RWPE2 (cell line): Measurements from ENCODE around the gene MED9.
A peak's percentile ranks its signal among the peaks of the same experiment; 100 is the strongest.
"Not testable (repeated sequence)": the region's sequence is repeated elsewhere in the genome, so short reads cannot be mapped to it uniquely, and the experiment has no call there.

Source experiments
- ATAC-seq: fragments of 200-7000 bp; cut with Tn5 transposase; 3 replicates; pipeline ENCODE4 v1.9.1; 2021; ENCODE audit warnings: low read depth
- DNase-seq: peaks from one replicate; pipeline ENCODE4 v3.0.0-alpha.2; 2020; ENCODE audit warnings: low spot score
- H3K27ac ChIP-seq: fragments of 450-650 bp; 2 replicates; pipeline ENCODE4 v1.5.1; 2017; ENCODE audit warnings: mild to moderate bottlenecking; ENCODE audit not compliant: poor library complexity, severe bottlenecking
- H3K27me3 ChIP-seq: fragments of 250-450 bp; sonication (Bioruptor Pico); 2 replicates; pipeline ENCODE4 v1.5.1; 2021; ENCODE audit warnings: mild to moderate bottlenecking, moderate library complexity; ENCODE audit not compliant: insufficient read depth, poor library complexity, severe bottlenecking
- H3K36me3 ChIP-seq: fragments of 250-450 bp; sonication (Bioruptor Pico); 2 replicates; pipeline ENCODE4 v1.5.1; 2020; ENCODE audit warnings: low read depth, mild to moderate bottlenecking, moderate library complexity
- H3K4me1 ChIP-seq: fragments of 250-450 bp; sonication (Bioruptor Pico); 2 replicates; pipeline ENCODE4 v1.5.1; 2021; ENCODE audit warnings: mild to moderate bottlenecking, moderate library complexity; ENCODE audit not compliant: insufficient read depth, poor library complexity, severe bottlenecking
- H3K4me3 ChIP-seq: fragments of 250-450 bp; sonication (Bioruptor Pico); 2 replicates; pipeline ENCODE4 v1.5.1; 2021; ENCODE audit warnings: mild to moderate bottlenecking, moderate library complexity; ENCODE audit not compliant: severe bottlenecking
- H3K9me3 ChIP-seq: fragments of 250-450 bp; sonication (Bioruptor Pico); 2 replicates; pipeline ENCODE4 v1.5.1; 2021; ENCODE audit warnings: mild to moderate bottlenecking, moderate library complexity; ENCODE audit not compliant: severe bottlenecking
- TF ChIP-seq, protein P1 (sequence below): fragments of 450-650 bp; IDR thresholded peaks from one replicate; pipeline ENCODE4 v1.5.1; 2017; ENCODE audit warnings: mild to moderate bottlenecking, moderate library complexity; ENCODE audit not compliant: poor library complexity, severe bottlenecking

MED9 gene

DNA sequence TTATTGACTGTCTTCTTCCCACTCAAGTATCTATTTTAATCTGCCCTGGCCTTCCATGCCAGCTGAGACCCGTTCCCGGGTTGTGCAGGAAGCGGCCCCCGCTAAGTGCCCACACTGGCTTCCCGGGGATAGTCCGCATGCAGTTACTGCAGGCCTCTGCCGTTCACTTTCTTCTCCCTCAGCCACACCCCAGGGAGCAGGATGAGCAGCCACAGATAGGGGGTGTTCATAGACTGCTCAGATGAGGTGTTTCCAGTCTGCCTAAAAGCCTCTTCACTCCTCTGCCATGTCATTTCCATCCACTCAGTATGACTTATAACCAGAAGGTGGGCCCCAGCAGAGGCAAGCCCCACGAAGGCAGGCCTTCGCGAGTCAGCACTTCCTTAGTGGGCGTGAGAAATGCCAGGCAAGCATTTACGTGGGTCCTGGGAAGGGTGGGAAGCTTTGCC, 7.7 kb downstream of the MED9 start:
- Histone ChIP-seq H3K9me3 (no peaks in the 10 kb centered on the region), H3K36me3 (peaks cover 43% of the 10 kb centered on the region), H3K4me3 (no peak overlapping the region), H3K4me1 (no peaks in the 10 kb centered on the region), H3K27ac (no peak overlapping the region), H3K27me3 (no peaks in the 10 kb centered on the region)
- ATAC-seq (peak; percentile 17; the same call in 1 of the 3 replicates), DNase-seq (no peak)
- TF ChIP-seq, protein P1, sequence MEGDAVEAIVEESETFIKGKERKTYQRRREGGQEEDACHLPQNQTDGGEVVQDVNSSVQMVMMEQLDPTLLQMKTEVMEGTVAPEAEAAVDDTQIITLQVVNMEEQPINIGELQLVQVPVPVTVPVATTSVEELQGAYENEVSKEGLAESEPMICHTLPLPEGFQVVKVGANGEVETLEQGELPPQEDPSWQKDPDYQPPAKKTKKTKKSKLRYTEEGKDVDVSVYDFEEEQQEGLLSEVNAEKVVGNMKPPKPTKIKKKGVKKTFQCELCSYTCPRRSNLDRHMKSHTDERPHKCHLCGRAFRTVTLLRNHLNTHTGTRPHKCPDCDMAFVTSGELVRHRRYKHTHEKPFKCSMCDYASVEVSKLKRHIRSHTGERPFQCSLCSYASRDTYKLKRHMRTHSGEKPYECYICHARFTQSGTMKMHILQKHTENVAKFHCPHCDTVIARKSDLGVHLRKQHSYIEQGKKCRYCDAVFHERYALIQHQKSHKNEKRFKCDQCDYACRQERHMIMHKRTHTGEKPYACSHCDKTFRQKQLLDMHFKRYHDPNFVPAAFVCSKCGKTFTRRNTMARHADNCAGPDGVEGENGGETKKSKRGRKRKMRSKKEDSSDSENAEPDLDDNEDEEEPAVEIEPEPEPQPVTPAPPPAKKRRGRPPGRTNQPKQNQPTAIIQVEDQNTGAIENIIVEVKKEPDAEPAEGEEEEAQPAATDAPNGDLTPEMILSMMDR, result no peak

DNA sequence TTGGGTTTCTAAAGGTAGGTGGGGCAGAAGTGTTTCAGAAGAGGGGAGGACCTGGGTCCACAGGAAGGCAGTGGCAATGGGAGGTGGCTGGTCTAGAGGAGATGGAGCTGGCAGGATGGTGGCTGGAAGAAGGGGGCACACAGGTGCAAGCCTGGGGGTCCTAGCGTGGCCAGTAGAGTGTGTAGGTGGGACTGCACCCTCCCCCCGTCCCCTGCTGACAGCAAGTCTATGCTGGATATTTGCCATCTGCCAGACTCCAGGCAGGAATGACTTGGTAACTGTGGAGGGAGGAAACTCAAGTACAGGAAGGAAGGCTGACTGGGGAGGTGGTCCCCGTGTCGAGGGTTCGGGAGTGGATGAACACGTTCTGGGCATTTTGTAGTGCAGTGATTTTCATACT, 8.6 kb downstream of the MED9 start:
- H3K36me3 ChIP-seq, result peaks cover 44% of the 10 kb centered on the region

DNA sequence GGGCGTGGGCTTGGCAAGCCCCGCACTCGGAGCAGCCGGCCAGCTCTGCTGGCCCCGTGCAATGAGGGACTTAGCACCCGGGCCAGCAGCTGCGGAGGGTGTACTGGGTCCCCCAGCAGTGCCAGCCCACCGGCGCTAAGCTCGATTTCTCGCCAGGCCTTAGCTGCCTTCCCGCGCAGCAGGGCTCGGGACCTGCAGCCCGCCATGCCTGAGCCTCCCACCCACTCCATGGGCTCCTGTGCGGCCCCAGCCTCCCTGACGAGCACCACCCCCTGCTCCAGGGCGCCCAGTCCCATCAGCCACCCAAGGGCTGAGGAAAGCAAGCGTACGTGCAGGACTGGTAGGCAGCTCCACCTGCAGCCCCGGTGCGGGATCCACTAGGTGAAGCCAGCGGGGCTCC, 9.6 kb downstream of the MED9 start:
- not testable (repeated sequence) for H3K9me3 ChIP-seq, H3K4me1 ChIP-seq, ATAC-seq, DNase-seq, H3K27me3 ChIP-seq, H3K4me3 ChIP-seq, H3K27ac ChIP-seq
- peaks cover 45% of the 10 kb centered on the region for H3K36me3 ChIP-seq

More for the DNA sequence above, 8.6 kb downstream of the MED9 start:
- Histone ChIP-seq H3K9me3 (no peaks in the 10 kb centered on the region), H3K4me3 (no peak overlapping the region), H3K27me3 (no peaks in the 10 kb centered on the region), H3K4me1 (no peaks in the 10 kb centered on the region), H3K27ac (no peak overlapping the region)
- ATAC-seq (no peak), DNase-seq (no peak)
- TF ChIP-seq, protein P1, result no peak

DNA sequence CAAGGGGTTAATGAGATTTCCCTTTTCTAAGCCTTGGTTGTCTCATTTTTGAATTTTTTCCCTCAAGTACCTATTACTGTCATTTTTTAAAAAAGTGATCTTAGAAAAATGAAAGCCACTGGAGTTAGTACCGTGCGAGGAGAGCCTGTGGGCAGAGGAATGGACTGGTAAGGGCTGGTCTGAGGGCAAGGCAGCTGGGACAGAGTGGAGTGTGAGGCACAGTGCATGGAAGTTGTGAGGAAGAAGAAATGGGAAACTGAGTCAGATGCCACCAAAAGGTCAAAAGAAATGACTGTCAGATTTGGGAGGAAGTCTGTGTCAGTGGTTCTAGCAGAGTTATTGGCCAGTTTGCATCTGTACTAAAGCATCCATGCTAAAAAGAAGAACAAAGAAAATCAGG, 11.2 kb downstream of the MED9 start:
- ATAC-seq, result no peak
- H3K27me3 ChIP-seq, result no peaks in the 10 kb centered on the region
- H3K9me3 ChIP-seq, result no peaks in the 10 kb centered on the region
- no peaks in the 10 kb centered on the region for H3K4me1 ChIP-seq
- TF ChIP-seq, protein P1, result no peak
- peaks cover 35% of the 10 kb centered on the region for H3K36me3 ChIP-seq
- no peak overlapping the region for H3K27ac ChIP-seq
- H3K4me3 ChIP-seq, result no peak overlapping the region
- no peak for DNase-seq

DNA sequence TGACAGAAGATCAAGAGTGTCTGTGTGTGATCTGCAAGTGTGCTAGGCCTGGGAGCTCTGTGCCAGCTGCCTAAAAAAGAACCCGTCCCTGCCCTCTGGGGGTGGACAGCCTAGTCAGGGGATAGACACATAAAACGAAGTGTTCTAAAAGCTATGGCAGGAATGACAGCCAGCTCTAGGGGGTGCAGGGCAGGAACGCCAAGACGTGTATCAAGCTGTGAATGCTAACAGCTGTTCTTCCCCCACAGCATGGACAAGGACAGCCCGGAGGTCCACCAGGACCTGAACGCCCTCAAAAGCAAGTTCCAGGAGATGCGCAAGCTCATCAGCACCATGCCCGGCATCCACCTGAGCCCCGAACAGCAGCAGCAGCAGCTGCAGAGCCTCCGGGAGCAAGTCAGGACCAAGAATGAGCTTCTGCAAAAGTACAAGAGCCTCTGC, 14.3 kb downstream of the MED9 start:
- Histone ChIP-seq H3K27ac (no peak overlapping the region), H3K9me3 (no peaks in the 10 kb centered on the region), H3K27me3 (peaks cover 13% of the 10 kb centered on the region), H3K4me1 (no peaks in the 10 kb centered on the region), H3K36me3 (peaks cover 22% of the 10 kb centered on the region), H3K4me3 (no peak overlapping the region)
- ATAC-seq, result no peak
- no peak for DNase-seq
- TF ChIP-seq, protein P1, result no peak
